GM19193 (cell line): ENCODE measurements around the gene HP.

Experiments used
- POLR2A ChIP-seq: IDR thresholded peaks from 4 replicates; pipeline ENCODE4 v1.6.1; 2011; ENCODE audit not compliant: insufficient read depth, insufficient read length; ENCODE audit errors: extremely low read depth

The HP gene

GRCh38 chr16:72027669-72028378, 26.5 kb upstream of the HP start:
- TF ChIP-seq POLR2A: no peak

GRCh38 chr16:72029567-72030271, 24.6 kb upstream of the HP start:
- no peak for TF ChIP-seq POLR2A

GRCh38 chr16:72033437-72033836, 20.9 kb upstream of the HP start:
- TF ChIP-seq POLR2A: no peak

- no peak for TF ChIP-seq POLR2A
Observed at GRCh38 chr16:72036098-72036497, 18.2 kb upstream of the HP start.

GRCh38 chr16:72042157-72042660, 12.1 kb upstream of the HP start:
- no peak for TF ChIP-seq POLR2A

- no peak for TF ChIP-seq POLR2A
Observed at GRCh38 chr16:72043058-72043457, 11.2 kb upstream of the HP start.

- TF ChIP-seq POLR2A: no peak
Observed at GRCh38 chr16:72043539-72043938, 10.8 kb upstream of the HP start.

GRCh38 chr16:72044296-72044695, 10.0 kb upstream of the HP start:
- no peak for TF ChIP-seq POLR2A

GRCh38 chr16:72044825-72045359, 9.4 kb upstream of the HP start:
- no peak for TF ChIP-seq POLR2A

- no peak for TF ChIP-seq POLR2A
Observed at GRCh38 chr16:72049110-72049509, 5.2 kb upstream of the HP start.

- TF ChIP-seq POLR2A: no peak
Observed at GRCh38 chr16:72050769-72051464, 3.4 kb upstream of the HP start.

GRCh38 chr16:72051818-72052217, 2.5 kb upstream of the HP start:
- no peak for TF ChIP-seq POLR2A

GRCh38 chr16:72055911-72056310, 1.6 kb downstream of the HP start:
- no peak for TF ChIP-seq POLR2A

GRCh38 chr16:72060405-72060804, 6.1 kb downstream of the HP start:
- no peak for TF ChIP-seq POLR2A

GRCh38 chr16:72061564-72061963, 7.3 kb downstream of the HP start:
- no peak for TF ChIP-seq POLR2A
